DMS53 treated with DMSO at 0.1 percent for 48 hours (cell line): ENCODE results near the gene FASN.

Experiments
- DNase-seq: peaks from one replicate; lab custom pipeline; 2025; ENCODE audit not compliant: unreplicated experiment; lab: John Stamatoyannopoulos, UW

Gene FASN

GRCh38 chr17:82059272-82060000, 38.6 kb downstream of the FASN start:
- no peak for DNase-seq

- no peak for DNase-seq
These were observed 39.2 kb downstream of the FASN start for GRCh38 chr17:82058855-82059249.

DNA sequence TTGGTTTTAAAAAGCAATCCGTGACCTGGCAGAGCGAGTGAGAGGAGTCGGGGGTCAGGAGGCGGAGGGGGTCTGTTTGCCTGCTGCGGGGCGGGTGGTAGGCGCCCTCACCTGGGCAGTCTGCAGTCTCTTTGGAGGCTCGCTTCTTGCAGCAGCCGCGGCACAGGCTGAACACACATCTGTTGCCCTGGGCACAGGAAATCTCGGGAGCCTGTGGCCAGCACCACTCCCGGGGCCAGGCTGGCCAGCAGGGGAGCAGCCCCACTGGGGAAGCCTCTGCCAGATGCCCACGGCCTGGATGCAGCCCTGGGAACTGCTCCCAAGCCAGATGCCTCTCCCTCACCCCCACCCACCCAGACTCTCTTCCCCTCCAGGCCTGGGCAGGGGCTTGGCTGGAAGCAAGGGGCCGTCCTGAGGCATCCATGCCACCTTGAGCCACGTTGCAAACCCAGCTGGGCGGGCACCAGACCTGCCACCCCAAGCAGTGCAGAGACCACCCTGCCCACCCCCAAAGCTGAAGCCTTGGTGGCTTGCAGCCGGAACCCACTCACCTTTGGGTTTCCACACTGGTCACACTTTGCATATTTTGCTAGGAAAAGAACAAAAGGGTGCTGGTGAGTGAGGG, 39.7 kb downstream of the FASN start:
- DNase-seq: no peak

GRCh38 chr17:82056729-82057621, 41.1 kb downstream of the FASN start:
- DNase-seq: no peak

- no peak for DNase-seq
These were observed 41.9 kb downstream of the FASN start for GRCh38 chr17:82055965-82056728.

DNA sequence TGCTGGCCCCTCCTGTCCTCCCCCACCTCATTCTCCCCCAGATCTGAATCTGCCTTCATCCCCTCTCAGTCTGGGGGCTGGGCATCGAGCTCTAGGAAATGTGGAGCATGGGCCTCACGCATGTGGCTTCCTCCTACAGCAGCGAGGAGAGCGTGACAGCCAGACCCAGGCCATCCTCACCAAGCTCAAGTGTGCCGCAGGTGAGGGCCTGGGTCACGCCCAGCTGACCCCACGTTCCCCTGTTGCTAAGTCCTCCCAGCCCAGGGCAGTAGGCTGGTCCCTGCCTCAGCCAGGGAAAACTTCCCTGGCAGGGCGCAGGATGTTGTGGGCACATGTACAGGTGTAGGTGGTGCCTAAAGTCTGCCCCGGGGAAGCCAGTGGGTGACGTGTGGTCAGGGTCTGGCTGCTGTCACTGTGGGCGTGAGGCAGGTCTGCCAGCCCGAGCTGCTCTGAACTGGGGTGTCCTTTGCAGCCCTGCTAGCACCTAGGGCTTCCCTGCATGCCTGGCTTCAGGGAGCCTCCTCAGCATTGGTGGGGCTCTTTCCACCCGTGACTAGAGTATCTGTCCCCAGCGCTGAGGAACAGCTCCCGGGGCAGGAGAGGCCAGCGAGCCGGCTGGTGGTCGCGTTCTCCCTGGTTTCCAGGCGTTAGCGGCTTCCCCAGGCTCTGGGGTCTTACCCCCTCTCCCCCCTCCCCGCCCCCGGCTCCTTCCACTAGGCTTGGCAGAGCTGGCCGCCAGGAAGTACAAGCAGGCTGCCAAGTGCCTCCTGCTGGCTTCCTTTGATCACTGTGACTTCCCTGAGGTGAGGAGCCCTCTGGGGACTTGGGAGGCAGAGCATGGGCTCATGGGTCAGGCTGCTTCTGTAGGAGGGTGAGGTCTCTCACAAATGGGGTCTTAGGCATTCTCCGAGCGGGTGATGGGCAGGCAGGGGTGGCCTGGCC, 42.7 kb downstream of the FASN start:
- no peak for DNase-seq

GRCh38 chr17:82054351-82055022, 43.5 kb downstream of the FASN start:
- DNase-seq: no peak

DNA sequence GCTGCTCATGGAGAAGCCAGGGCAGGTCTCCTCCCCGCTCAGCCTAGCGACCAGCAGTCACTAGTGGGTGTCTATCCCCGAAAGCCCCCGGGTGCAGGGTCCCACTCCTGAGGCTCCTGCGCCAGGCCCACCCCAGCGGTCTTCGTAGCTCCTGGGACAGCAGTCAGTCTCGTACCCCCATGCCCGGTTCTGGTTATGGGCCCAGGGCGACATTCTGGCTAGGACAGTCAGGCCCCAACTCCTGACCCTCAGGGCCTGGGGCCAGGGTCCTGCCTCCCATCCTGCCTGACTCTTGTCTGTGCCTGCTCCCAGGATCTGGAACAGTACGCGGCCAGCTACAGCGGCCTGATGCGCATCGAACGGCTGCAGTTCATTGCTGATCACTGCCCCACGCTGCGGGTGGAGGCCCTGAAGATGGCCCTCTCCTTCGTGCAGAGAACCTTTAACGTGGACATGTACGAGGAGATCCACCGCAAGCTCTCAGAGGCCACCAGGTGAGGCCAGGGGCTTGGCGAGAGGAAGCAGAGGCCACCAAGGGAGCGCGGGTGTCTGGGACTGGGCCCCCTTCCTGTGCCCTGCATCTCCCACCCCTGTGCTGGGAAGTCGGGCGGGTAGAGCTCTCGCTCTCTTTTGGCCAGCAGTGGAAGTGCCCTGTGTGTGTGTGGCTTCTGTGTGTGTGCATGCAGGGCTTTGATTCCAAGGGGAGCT, 44.3 kb downstream of the FASN start:
- DNase-seq: no peak

GRCh38 chr17:82053130-82053529, 44.9 kb downstream of the FASN start:
- DNase-seq: no peak

GRCh38 chr17:82052638-82053059, 45.4 kb downstream of the FASN start:
- no peak for DNase-seq

DNA sequence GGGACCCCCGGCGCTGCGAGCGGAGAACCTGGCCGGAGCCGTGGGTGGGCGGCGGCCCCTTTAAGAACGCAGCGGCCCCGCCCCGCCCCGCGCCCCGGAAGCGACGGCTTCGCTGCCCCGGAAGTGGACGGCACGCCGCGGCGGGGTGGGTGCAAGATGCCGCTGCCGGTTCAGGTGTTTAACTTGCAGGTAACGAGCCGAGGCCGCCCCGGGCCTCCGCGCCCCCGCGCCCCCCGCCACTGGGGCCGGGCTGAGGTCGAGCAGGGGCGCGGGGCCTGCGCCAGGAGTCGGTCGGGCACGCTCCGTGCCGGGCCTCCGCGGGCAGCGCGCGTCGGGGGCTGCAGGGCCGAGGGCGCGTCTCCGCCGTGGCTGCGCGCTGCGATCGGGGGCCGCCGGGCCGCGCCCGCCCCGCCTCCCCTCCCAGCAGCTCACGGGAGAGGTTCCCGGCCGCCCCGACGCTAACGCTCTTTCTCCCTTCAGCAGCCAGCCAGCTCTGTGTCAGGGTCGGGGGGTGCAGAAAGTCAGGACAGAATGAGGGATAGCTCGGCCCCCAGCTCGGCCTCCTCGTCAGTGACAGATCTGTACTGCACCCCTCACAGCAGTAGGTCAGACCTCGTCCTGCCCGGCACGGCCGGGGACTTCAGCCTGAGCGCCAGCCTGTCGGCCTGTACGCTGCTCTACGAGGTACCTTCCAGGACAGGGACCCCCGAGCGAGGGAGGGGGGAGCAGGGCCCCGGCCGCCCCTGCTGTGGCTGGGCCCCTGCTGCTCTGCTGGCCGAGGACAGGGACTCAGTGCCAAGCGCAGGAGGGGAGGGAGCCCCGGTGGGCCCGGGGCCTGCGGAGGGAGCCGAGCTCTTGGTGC, 46.0 kb downstream of the FASN start, which contains the start of the genes GPS1 and RFNG:
GPS1 (plus strand) TSS at position 123 of the 862 bp plus-strand sequence; CDS start at position 157, 34 bp downstream.
RFNG (minus strand) TSS at position 36 of the 862 bp plus-strand sequence. CDS start 45 bp downstream, outside the sequence.
- DNase-seq: peak; percentile 48

- no peak for DNase-seq
These were observed 47.0 kb downstream of the FASN start for GRCh38 chr17:82050761-82051641.

- DNase-seq: no peak
These were observed 47.8 kb downstream of the FASN start for GRCh38 chr17:82050152-82050760.

- DNase-seq: no peak
These were observed 48.5 kb downstream of the FASN start for GRCh38 chr17:82049521-82049971.

DNA sequence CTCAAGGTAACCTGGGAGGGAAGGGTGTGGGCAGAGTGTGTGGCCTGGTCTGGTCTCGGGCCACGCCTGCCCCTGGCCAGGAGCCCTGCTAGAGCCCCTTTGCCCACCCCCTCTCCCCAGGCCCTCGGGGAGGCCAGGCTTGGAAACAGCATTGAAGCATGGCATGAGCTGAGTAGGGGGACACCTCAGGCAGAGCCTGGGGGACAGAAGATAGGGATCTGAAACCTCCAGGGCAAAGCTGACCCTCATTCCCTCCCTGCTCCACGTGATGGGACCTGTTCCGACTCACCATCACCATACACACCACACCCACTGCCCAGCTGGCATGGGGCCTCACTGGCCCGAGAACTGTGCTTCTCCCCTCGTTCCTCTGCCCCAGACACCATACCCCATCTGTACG, 48.9 kb downstream of the FASN start:
- DNase-seq: no peak

- DNase-seq: no peak
These were observed 49.5 kb downstream of the FASN start for GRCh38 chr17:82048571-82048971.
